Loucy (cell line): ENCODE data around the gene FIGNL2.
"Not testable (repeated sequence)": the region's sequence is repeated elsewhere in the genome, so short reads cannot be mapped to it uniquely, and the experiment has no call there.

Experiments used
- H2AFZ ChIP-seq: fragments of 200-600 bp; sonication (generic); 2 replicates; pipeline ENCODE4 v1.6.0; 2016; ENCODE audit warnings: antibody characterized with exemption, mild to moderate bottlenecking, low read length, moderate library complexity
- H3F3A ChIP-seq: fragments of 200-600 bp; 2 replicates; pipeline ENCODE4 v1.6.0; 2016; ENCODE audit warnings: antibody characterized with exemption, low read depth, mild to moderate bottlenecking
- H3K27me3 ChIP-seq: fragments of 200-600 bp; sonication (generic); 2 replicates; pipeline ENCODE4 v1.6.1; 2014; ENCODE audit warnings: low read length, mild to moderate bottlenecking; ENCODE audit not compliant: insufficient read depth, poor library complexity, severe bottlenecking
- H3K36me3 ChIP-seq: fragments of 200-600 bp; sonication (generic); 2 replicates; pipeline ENCODE4 v1.6.1; 2016; ENCODE audit warnings: low read length; ENCODE audit not compliant: insufficient read depth
- H3K4me1 ChIP-seq: fragments of 200-600 bp; sonication (generic); 2 replicates; pipeline ENCODE4 v1.5.1; 2014; ENCODE audit warnings: low read length, mild to moderate bottlenecking; ENCODE audit not compliant: insufficient read depth, poor library complexity, severe bottlenecking
- H3K4me2 ChIP-seq: fragments of 200-600 bp; sonication (generic); 2 replicates; pipeline ENCODE4 v1.6.0; 2014; ENCODE audit warnings: antibody characterized with exemption, low read length, low read depth, mild to moderate bottlenecking; ENCODE audit not compliant: poor library complexity, severe bottlenecking
- H3K4me3 ChIP-seq: fragments of 200-600 bp; sonication (generic); 2 replicates; pipeline ENCODE4 v1.5.1; 2014; ENCODE audit warnings: low read length, mild to moderate bottlenecking, mixed read lengths; ENCODE audit not compliant: poor library complexity, severe bottlenecking
- H3K79me2 ChIP-seq: fragments of 200-600 bp; sonication (generic); 2 replicates; pipeline ENCODE4 v1.6.1; 2014; ENCODE audit warnings: low read length; ENCODE audit not compliant: insufficient read depth
- H3K9ac ChIP-seq: fragments of 200-600 bp; sonication (generic); 2 replicates; pipeline ENCODE4 v1.6.0; 2014; ENCODE audit warnings: mild to moderate bottlenecking, low read depth, low read length, moderate library complexity; ENCODE audit not compliant: poor library complexity, severe bottlenecking
- H3K9me2 ChIP-seq: fragments of 200-600 bp; sonication (generic); replicated peaks from 2 replicates; pipeline ENCODE4 v1.6.1; 2016; ENCODE audit warnings: low read depth, low read length, mixed read lengths
- H3K9me3 ChIP-seq: fragments of 200-600 bp; sonication (generic); 2 replicates; pipeline ENCODE4 v1.6.1; 2014; ENCODE audit warnings: mild to moderate bottlenecking, antibody characterized with exemption, low read length, low read depth; ENCODE audit not compliant: insufficient read depth
- H4K20me1 ChIP-seq: fragments of 200-600 bp; sonication (generic); 2 replicates; pipeline ENCODE4 v1.6.0; 2014; ENCODE audit warnings: antibody characterized with exemption, low read length, mild to moderate bottlenecking; ENCODE audit not compliant: insufficient read depth, poor library complexity, severe bottlenecking
- CTCF ChIP-seq: fragments of 200-600 bp; sonication (generic); conservative IDR thresholded peaks from 2 replicates; pipeline ENCODE4 v1.5.1; 2014; ENCODE audit warnings: mild to moderate bottlenecking, antibody characterized with exemption, low read length
- EZH2phosphoT487 ChIP-seq: fragments of 200-600 bp; IDR thresholded peaks from 2 replicates; pipeline ENCODE4 v1.6.1; 2018; ENCODE audit warnings: antibody characterized with exemption, mild to moderate bottlenecking, moderate library complexity, borderline replicate concordance

FIGNL2 gene

GRCh38 chr12:51798501-51798900 lies 50.0 kb downstream of the FIGNL2 start:
- Histone ChIP-seq H3F3A (no peaks in the 10 kb centered on the region), H3K9me2 (no peaks in the 10 kb centered on the region), H3K79me2 (no peaks in the 10 kb centered on the region), H3K36me3 (no peaks in the 10 kb centered on the region), H3K27me3 (no peaks in the 10 kb centered on the region), H2AFZ (no peak overlapping the region), H3K4me3 (no peak overlapping the region), H3K4me1 (no peaks in the 10 kb centered on the region), H3K4me2 (no peak overlapping the region), H4K20me1 (no peaks in the 10 kb centered on the region), H3K9me3 (no peaks in the 10 kb centered on the region), H3K9ac (no peak overlapping the region)
- TF ChIP-seq CTCF = no peak
- TF ChIP-seq EZH2phosphoT487 = no peak

- not testable (repeated sequence) for H3K4me2 ChIP-seq, H3K9me3 ChIP-seq, H3F3A ChIP-seq, H4K20me1 ChIP-seq, H3K9ac ChIP-seq, H3K9me2 ChIP-seq, H3K36me3 ChIP-seq, H3K4me1 ChIP-seq, H2AFZ ChIP-seq, H3K4me3 ChIP-seq, H3K79me2 ChIP-seq, H3K27me3 ChIP-seq
Observed at GRCh38 chr12:51798051-51798450, 50.5 kb downstream of the FIGNL2 start.

GRCh38 chr12:51797301-51797700 lies 51.2 kb downstream of the FIGNL2 start:
- no peaks in the 10 kb centered on the region for H3K9me2 ChIP-seq

More at GRCh38 chr12:51797301-51797700, 51.2 kb downstream of the FIGNL2 start:
- no peaks in the 10 kb centered on the region for H4K20me1 ChIP-seq
- H2AFZ ChIP-seq = no peak overlapping the region
- no peaks in the 10 kb centered on the region for H3K36me3 ChIP-seq
- H3K9me3 ChIP-seq = no peaks in the 10 kb centered on the region
- H3K4me2 ChIP-seq = no peak overlapping the region
- no peak overlapping the region for H3K9ac ChIP-seq
- no peaks in the 10 kb centered on the region for H3K27me3 ChIP-seq
- H3K4me3 ChIP-seq = no peak overlapping the region
- TF ChIP-seq CTCF (no peak), EZH2phosphoT487 (no peak)
- no peaks in the 10 kb centered on the region for H3F3A ChIP-seq
- H3K79me2 ChIP-seq = no peaks in the 10 kb centered on the region
- no peaks in the 10 kb centered on the region for H3K4me1 ChIP-seq
